ENCODE results near the gene SH3RF1.

DNA sequence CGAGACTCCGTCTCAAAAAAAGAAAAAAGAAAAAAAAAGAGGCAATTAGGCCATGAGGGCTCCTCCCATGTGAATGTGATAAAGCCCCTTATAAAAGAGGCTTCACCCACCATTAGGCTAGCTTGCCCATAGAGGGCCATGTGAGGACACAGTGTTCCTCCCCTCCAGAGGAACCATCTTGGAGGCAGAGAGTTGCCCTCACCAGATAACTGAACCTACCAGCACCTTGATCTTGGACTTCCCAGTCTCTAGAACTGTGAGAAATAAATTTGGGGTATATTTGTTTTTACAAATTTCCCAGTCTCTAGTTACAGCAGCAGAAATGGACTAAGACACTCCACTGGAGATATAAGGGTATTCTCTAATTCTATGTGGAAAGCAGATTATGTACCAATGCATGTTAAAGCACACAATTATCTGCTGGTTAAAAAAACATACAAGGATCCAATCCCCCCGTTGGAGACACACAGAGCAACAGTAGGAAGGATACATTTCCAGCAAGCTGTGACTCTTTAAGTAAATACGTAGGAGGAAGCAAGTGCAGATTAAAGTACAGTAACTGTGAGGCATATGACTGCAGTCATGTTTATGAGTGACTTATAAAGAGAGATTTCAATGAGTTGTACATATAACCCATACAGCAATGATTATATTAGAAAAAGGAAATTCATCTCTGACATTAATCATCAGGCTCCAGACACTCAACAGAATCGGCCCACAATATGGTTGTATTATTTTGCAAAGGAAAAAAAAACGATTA is 21.4 kb downstream of the SH3RF1 start:
- TF ChIP-seq, protein P1, sequence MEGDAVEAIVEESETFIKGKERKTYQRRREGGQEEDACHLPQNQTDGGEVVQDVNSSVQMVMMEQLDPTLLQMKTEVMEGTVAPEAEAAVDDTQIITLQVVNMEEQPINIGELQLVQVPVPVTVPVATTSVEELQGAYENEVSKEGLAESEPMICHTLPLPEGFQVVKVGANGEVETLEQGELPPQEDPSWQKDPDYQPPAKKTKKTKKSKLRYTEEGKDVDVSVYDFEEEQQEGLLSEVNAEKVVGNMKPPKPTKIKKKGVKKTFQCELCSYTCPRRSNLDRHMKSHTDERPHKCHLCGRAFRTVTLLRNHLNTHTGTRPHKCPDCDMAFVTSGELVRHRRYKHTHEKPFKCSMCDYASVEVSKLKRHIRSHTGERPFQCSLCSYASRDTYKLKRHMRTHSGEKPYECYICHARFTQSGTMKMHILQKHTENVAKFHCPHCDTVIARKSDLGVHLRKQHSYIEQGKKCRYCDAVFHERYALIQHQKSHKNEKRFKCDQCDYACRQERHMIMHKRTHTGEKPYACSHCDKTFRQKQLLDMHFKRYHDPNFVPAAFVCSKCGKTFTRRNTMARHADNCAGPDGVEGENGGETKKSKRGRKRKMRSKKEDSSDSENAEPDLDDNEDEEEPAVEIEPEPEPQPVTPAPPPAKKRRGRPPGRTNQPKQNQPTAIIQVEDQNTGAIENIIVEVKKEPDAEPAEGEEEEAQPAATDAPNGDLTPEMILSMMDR (IDR thresholded peaks at IDR 0.05), result no peak
- TF ChIP-seq POLR2A (IDR thresholded peaks at IDR 0.05) (no peak), POLR2AphosphoS5 (IDR thresholded peaks at IDR 0.05) (peak; percentile 25)

All from prostate gland (tissue), 2 donors.